ENCODE results near the gene ZNHIT1.
A peak's percentile ranks its signal among the peaks of the same experiment; 100 is the strongest.

ZNHIT1 gene

GRCh38 chr7:101240226-101241014 is 22.5 kb downstream of the ZNHIT1 start:
- TF ChIP-seq CTCF (IDR thresholded peaks at IDR 0.05; ENCODE audit: low read depth, low read length, missing control alignments) = no peak

GRCh38 chr7:101241015-101241363 is 23.0 kb downstream of the ZNHIT1 start:
- DNase-seq (ENCODE audit: extremely low read depth, low read depth) = no peak
- TF ChIP-seq CTCF (IDR thresholded peaks at IDR 0.05; ENCODE audit: low read depth, low read length, missing control alignments) = no peak

More at GRCh38 chr7:101240226-101241014, 22.5 kb downstream of the ZNHIT1 start:
- no peak overlapping the region for H3K4me3 ChIP-seq (replicated peaks; ENCODE audit: low read depth, low read length)
- DNase-seq (ENCODE audit: extremely low read depth, low read depth) = no peak

GRCh38 chr7:101241443-101242349 is 23.7 kb downstream of the ZNHIT1 start:
- no peak overlapping the region for H3K4me3 ChIP-seq (replicated peaks; ENCODE audit: low read depth, low read length)
- no peak for TF ChIP-seq CTCF (IDR thresholded peaks at IDR 0.05; ENCODE audit: low read depth, low read length, missing control alignments)
- no peak for DNase-seq (ENCODE audit: extremely low read depth, low read depth)

More at GRCh38 chr7:101241015-101241363, 23.0 kb downstream of the ZNHIT1 start:
- no peak overlapping the region for H3K4me3 ChIP-seq (replicated peaks; ENCODE audit: low read depth, low read length)

- TF ChIP-seq CTCF (IDR thresholded peaks at IDR 0.05; ENCODE audit: low read depth, low read length, missing control alignments) = no peak
- no peak for DNase-seq (ENCODE audit: extremely low read depth, low read depth)
- H3K4me3 ChIP-seq (replicated peaks; ENCODE audit: low read depth, low read length) = peak overlapping the region; percentile 69
Observed at GRCh38 chr7:101243646-101244374, 25.8 kb downstream of the ZNHIT1 start.

GRCh38 chr7:101244375-101245146 is 26.6 kb downstream of the ZNHIT1 start, which contains the start of gene FIS1:
FIS1 (minus strand) TSS chr7:101245081; CDS start chr7:101245004, 77 bp downstream.
- TF ChIP-seq CTCF (IDR thresholded peaks at IDR 0.05; ENCODE audit: low read depth, low read length, missing control alignments) = peak; percentile 84
- H3K4me3 ChIP-seq (replicated peaks; ENCODE audit: low read depth, low read length) = peak within 1 kb of the TSS; percentile 69
- peak; percentile 56 for DNase-seq (ENCODE audit: extremely low read depth, low read depth)

Measured in HFF-Myc (cell line).